ENCODE measurements around the gene GPRIN3. TPM values are rescaled to one million over a fixed set of nuclear protein-coding genes. Genes with fewer than 3 reads are reported as not detected.

GPRIN3 gene
- total RNA-seq, 1 experiment from 2014 or later, result 0.48 TPM

DNA sequence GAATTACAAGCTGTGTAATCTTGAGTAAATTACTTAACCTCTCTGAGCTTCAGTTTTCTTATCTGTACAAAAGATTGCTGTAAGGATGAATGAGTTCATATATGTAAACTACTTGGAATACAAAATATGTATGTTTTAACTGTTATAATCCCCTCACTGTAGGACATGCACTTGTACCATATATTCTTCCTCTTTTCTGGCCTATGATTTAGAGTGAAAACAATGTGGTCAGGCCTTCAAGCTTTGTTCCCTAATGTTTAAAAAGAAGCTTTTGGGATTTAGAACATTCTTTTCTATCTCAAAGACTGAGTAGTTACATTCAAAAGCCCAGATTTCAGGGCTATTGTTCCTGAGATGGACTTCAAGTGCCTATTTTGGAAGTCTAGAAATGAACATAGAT lies 26.7 kb upstream of the GPRIN3 start:
- Histone ChIP-seq H3K4me1 (ENCODE audit: insufficient read depth, low read length) (no peaks in the 10 kb centered on the region), H2AFZ (ENCODE audit: low read length) (no peak overlapping the region), H2AK5ac (ENCODE audit: insufficient read length, low read length) (no peak overlapping the region), H2BK12ac (ENCODE audit: insufficient read length, low read depth, low read length) (no peak overlapping the region), H3K23ac (ENCODE audit: insufficient read length, low read depth, low read length) (no peak overlapping the region), H3K4ac (ENCODE audit: low read depth, low read length) (no peak overlapping the region), H4K91ac (ENCODE audit: insufficient read length, low read depth, low read length) (no peak overlapping the region), H4K8ac (replicated peaks; ENCODE audit: insufficient read length, low read depth, low read length) (no peak overlapping the region), H2BK15ac (ENCODE audit: low read depth, low read length) (no peak overlapping the region), H3K79me2 (ENCODE audit: insufficient read depth, low read length) (no peaks in the 10 kb centered on the region), H3K56ac (ENCODE audit: insufficient read length, low read depth, low read length) (no peak overlapping the region), H3K18ac (ENCODE audit: insufficient read length, low read depth, low read length) (no peak overlapping the region), H3K9me3 (ENCODE audit: control insufficient read depth, low read depth, low read length) (no peaks in the 10 kb centered on the region), H4K5ac (ENCODE audit: insufficient read length, low read depth, low read length) (no peak overlapping the region), H2BK120ac (ENCODE audit: low read depth, low read length, poor library complexity, severe bottlenecking) (no peak overlapping the region), H2BK5ac (ENCODE audit: insufficient read length, low read length) (no peak overlapping the region), H3K79me1 (ENCODE audit: insufficient read depth, low read depth, low read length, poor library complexity, severe bottlenecking) (no peaks in the 10 kb centered on the region), H3K23me2 (ENCODE audit: insufficient read length, low read depth, low read length, poor library complexity, severe bottlenecking) (no peaks in the 10 kb centered on the region), H3K27me3 (ENCODE audit: insufficient read depth, low read length) (no peaks in the 10 kb centered on the region), H2BK20ac (ENCODE audit: low read depth, low read length, poor library complexity, severe bottlenecking) (no peak overlapping the region), H4K20me1 (ENCODE audit: control insufficient read depth, insufficient read depth, insufficient read length) (no peaks in the 10 kb centered on the region), H3K4me2 (ENCODE audit: insufficient read depth, insufficient read length, low read length) (no peak overlapping the region), H3K9ac (ENCODE audit: extremely low read depth, insufficient read length, low read length) (no peak overlapping the region), H3K27ac (ENCODE audit: insufficient read length, low read depth, low read length) (no peak overlapping the region), H3K14ac (ENCODE audit: insufficient read depth, low read length) (no peak overlapping the region), H3T11ph (ENCODE audit: low read length) (no peak overlapping the region)
- Mint-ChIP-seq H3K27me3 (ENCODE audit: low read depth) (no peaks in the 10 kb centered on the region), H3K9me3 (no peaks in the 10 kb centered on the region; a peak in 2 of 5 replicates), H3K36me3 (ENCODE audit: insufficient read depth in 1 of 3, low read depth in 3 of 3) (no peaks in the 10 kb centered on the region), H3K4me3 (no peak overlapping the region), H3K27ac (no peak overlapping the region), H3K4me1 (peaks cover 0 to 7% of the 10 kb centered on the region in 2 experiments; a peak in 2 of 4 replicates)
- TF ChIP-seq, protein P1, sequence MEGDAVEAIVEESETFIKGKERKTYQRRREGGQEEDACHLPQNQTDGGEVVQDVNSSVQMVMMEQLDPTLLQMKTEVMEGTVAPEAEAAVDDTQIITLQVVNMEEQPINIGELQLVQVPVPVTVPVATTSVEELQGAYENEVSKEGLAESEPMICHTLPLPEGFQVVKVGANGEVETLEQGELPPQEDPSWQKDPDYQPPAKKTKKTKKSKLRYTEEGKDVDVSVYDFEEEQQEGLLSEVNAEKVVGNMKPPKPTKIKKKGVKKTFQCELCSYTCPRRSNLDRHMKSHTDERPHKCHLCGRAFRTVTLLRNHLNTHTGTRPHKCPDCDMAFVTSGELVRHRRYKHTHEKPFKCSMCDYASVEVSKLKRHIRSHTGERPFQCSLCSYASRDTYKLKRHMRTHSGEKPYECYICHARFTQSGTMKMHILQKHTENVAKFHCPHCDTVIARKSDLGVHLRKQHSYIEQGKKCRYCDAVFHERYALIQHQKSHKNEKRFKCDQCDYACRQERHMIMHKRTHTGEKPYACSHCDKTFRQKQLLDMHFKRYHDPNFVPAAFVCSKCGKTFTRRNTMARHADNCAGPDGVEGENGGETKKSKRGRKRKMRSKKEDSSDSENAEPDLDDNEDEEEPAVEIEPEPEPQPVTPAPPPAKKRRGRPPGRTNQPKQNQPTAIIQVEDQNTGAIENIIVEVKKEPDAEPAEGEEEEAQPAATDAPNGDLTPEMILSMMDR (conservative IDR thresholded peaks at IDR 0.05), result no peak
- DNase-seq, result no peak

Data from H9 (cell line).